GM19324 (cell line): ENCODE measurements around the gene EPHA3.

Experiments
- ATAC-seq: cut with Tn5 transposase; IDR thresholded peaks from one replicate; pipeline ENCODE4 v1.9.1; 2021; ENCODE audit warnings: mild to moderate bottlenecking, moderate library complexity; ENCODE audit not compliant: unreplicated experiment, low FRiP score

The EPHA3 gene

DNA sequence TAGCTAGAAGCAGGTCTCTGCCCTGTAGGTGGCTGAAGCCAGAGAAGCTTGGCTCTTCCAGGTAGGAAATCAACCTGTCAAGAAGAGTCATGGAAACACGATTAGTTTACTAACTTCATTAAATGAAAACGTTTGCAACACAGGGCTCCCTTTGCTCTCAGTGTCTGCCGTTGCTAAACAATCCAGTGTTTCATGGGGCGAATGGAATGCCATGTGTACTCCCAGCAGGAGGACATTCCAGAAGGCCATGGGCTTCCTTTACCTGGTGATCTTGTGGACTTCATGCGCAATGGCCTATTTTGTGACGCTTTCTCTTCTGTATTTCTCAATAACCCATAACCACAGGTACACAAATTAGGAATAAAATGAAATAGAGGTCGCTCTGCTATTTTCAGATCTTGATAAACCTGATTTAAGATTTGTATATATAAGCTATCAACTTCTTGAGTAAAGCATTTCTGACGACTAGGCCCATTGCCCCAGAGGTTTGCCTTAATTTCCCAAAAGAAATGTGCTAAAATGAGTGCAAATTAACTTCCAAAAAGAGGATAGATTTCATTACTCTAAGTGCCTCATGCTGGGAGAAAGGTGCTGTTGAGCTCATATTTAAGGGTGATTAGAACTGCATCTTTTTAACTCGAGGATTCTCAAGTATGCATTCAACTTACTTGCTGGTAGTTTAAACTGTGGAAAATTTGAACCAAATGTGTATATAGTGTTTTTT is 171.0 kb downstream of the EPHA3 start:
- no peak for ATAC-seq

- ATAC-seq, result no peak
Measured at GRCh38 chr3:89280301-89280700, 172.9 kb downstream of the EPHA3 start.

DNA sequence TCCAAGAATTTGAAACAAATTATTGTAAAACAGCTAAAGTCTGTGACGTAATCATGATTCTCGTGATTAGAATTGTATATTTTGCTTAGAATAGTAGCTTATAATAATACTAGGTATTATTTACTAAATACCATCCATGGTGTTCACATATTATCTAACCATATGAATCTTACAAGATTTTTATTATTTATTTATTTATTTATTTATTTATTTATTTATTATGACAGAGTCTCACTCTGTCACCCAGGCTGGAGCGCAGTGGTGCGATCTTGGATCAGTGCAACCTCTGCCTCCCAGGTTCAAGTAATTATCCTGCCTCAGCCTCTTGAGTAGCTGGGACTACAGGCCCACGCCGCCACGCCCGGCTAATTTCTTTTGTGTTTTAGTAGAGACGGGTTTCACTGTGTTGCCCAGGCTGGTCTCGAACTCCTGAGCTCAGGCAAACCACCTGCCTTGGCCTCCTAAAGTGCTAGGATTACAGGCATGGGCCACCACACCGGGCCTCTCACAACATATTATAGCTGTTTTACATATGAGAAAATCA is 173.5 kb downstream of the EPHA3 start:
- ATAC-seq, result no peak

GRCh38 chr3:89287902-89288508 is 180.6 kb downstream of the EPHA3 start:
- ATAC-seq, result no peak

DNA sequence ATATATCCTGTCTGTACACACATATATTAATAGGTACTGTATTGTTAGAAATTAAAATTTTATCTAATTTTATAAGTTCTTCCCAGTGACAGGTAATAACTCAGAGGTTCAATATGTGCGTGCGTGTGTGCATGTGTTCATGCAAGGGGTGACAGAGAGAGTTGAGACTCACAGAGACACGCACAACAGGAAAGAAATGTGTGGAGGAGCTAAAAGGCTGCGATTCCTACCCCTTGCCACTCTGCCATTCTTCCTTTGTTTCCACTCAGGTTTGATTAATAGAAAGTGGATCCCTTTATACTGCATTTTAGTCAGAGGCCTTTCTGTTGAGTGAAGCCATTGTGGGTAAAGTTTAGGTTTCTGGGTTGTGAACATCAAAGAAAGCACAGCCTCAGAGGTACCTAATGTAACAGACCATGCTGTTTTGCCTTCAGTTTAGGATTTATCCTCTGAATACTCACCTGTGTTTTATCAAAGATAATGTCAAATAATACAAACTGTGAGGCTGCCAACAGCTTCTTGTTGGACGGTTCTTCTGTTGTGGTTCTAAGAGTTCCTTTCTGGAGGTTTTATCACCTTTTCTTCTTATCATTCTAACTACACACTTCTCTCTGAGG is 182.3 kb downstream of the EPHA3 start:
- ATAC-seq, result no peak

DNA sequence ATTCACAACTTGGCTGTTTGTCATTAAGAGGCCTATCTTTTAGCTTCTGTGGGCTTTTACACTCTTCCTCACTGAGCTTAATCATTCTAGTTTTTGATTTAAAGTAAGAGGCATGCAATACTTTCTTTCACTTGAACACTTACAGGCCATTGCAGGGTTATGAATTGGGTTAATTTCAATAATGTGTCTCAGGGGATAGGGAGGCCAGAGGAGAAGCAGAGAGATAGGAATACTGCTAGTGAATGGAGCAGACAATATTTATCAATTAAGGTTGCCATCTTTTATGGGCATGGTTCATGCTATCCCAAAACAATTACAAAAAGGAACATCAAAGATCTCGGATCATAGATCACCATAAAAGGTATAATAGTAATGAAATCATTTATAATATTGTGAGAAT is 189.8 kb downstream of the EPHA3 start:
- ATAC-seq, result no peak

DNA sequence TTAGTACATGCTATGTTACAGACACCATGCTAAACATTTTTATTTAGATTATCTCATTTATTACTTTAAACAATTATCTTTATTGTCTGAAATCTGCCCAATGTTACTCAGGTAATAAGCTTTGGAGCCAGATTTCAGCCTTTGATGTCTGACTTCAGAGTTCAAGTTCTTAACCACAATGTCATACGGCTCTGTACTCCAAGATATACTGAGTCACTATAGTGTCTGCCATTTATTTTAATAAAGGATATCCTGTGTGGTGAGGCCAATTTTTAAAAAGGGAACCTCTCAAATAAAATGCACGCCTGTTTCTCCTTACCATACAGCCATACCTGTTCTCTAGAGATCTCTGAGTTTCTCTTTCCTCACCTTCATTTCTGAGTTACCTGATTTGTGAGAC is 193.1 kb downstream of the EPHA3 start:
- ATAC-seq, result no peak

DNA sequence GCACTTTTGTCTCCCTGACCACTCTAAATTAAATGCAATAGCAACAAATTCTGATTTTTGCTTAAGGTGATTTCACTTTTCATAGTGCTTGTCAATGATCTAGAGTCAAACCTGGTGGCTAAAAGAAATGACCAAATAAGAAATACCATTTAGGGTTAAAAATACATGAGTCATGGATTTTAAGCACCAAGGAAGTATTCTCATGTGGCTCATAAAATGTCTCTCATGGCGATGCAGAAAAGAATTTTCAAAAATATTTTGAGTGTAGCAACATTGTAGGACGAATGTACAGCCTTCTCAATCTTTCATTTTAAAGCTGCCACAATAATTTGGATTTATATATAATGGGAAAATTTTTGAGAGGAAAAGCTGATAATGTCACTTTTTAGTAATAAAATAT is 193.6 kb downstream of the EPHA3 start:
- ATAC-seq, result no peak

DNA sequence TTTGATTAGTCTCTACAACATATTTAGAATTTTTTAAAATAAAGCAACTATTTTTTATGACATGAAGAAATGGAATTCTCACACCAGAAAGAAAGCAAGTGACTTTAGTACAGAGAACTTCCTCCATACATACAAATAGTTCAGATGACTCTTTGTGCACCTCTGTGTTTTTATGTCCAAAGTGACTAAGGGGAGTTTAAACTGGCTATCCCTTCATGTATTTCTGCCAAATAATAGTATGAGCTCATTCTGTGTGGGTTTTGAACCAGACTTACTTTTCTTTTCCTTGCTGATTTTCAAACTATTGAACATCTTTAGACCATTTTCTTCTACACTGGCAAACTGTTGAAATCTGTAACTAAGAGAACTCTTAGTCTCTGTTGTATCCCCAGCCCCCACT is 196.3 kb downstream of the EPHA3 start:
- no peak for ATAC-seq

DNA sequence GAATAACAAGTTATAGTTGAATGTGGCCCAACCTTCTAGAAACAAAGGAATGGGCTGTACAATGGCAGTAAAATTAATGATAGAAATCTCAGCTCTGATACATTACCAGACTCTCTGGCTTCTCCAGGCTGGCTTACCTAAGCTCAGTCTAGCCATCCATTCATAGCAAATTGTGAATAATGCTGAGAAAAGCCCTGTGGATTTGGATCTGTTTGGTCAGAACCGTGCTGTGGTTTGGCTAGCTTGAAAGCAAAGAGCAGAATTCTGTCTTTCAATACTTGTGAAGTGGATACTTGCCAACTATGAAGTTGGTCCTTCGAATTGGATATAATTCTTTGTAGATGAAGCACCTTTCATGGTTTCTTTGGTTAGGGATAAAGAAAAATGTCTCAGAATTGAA is 199.1 kb downstream of the EPHA3 start:
- ATAC-seq, result no peak

GRCh38 chr3:89311581-89311980 is 204.2 kb downstream of the EPHA3 start:
- ATAC-seq, result no peak

GRCh38 chr3:89312141-89312540 is 204.7 kb downstream of the EPHA3 start:
- no peak for ATAC-seq

DNA sequence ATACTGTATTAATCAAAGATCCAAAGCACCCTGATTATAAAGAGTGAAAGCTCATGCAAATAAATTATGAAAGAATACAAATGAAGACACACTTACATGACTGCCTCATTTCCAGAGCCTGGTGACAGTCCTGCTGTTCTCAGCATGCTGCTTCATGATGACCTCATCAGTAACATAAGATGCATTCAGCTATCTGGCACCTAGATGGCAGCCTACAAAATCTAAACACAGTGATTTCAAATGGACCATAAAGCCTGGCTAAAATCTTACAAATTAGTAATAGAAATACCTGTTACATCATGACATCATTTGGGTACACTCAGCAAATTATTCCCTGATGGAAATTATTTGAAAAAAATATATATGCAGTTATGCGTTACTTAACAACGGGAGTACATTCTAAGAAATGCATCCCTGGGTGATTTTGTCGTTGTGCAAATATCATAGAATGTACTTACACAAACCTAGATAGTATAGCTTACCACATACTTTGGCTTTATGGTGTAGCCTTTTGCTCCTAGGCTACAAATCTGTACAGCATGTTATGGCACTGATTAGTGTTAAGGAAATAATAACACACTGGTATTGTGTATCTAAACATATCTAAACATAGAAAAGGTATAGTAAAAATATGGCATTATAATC is 207.2 kb downstream of the EPHA3 start:
- ATAC-seq, result no peak

GRCh38 chr3:89315750-89316470 is 208.5 kb downstream of the EPHA3 start:
- ATAC-seq, result no peak

GRCh38 chr3:89320186-89320585 is 212.8 kb downstream of the EPHA3 start:
- ATAC-seq, result no peak

GRCh38 chr3:89326997-89327396 is 219.6 kb downstream of the EPHA3 start:
- no peak for ATAC-seq

DNA sequence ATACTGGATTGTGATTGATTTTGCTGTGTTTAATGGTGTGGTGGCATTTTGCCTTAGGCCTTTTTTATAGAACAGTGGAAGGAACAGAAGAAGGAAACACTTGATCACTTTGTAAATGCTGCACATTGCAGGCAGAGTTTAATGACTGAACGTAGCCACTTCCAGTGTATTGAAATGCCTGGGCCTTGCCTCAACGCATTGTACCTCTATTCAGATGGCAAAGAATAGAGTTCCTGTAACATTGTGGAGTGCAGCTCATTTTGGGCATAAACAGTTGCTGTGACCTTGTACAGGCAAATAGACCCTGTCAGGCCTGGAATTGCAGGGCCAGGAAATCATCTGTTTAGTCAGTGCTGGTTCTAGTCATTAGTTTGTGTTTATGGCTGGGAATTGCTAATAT is 225.0 kb downstream of the EPHA3 start:
- no peak for ATAC-seq

DNA sequence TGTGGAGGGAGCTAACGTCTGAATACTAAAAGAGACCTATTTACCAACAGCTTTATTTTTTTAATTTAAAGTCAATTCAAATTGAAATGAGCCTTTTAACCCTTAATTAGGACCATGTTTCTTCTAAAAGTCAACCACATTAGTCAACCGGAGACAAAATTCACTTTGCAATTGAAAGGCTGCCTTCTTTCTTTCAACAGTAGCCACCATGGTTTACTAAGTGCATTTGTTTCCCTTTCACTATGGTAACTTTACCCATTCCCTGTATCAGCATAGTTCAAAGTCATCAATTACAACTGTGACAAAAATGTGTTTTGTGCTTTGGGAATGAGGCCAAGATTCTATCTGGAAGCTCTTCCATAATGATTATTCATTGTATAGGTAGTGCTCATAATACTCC is 225.4 kb downstream of the EPHA3 start:
- no peak for ATAC-seq

DNA sequence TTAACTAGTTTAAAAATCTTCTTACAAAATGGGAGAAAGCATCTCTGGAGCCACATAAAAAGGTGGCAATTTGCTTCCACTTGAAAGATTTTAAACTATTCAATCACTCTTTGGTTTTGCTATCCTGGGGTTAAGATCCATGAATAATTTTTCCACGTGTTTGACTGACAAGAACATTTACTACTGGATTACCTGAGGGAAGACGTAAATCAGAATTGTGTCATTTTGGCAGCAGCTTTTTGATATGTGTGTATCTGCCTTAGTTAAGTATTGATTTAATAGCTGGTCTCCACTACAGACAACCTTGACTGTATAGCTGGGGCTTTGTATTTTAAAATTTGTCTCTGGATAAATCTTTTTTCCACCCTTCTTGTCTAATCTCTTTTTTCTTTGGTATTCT is 228.3 kb downstream of the EPHA3 start:
- ATAC-seq, result no peak

GRCh38 chr3:89340408-89340807 is 233.0 kb downstream of the EPHA3 start:
- ATAC-seq, result no peak

GRCh38 chr3:89344076-89344475 is 236.7 kb downstream of the EPHA3 start:
- ATAC-seq, result no peak
